GM23338 (cell line): ENCODE results near the gene ADTRP. TPM values are rescaled to one million over a fixed set of nuclear protein-coding genes. Genes with fewer than 3 reads are reported as not detected.

Source experiments
- ATAC-seq: fragments of 200-7000 bp; cut with Tn5 transposase; 3 replicates; pipeline ENCODE4 v1.9.1; 2020
- DNase-seq: peaks from one replicate; pipeline ENCODE4 v3.0.0-alpha.2; 2015; ENCODE audit warnings: low spot score
- H2AFZ ChIP-seq: fragments of 200-600 bp; sonication (generic); 2 replicates; pipeline ENCODE4 v1.8.0; 2016; ENCODE audit warnings: antibody characterized with exemption, mild to moderate bottlenecking, moderate library complexity
- H3F3A ChIP-seq: fragments of 200-600 bp; sonication (generic); replicated peaks from 2 replicates; pipeline ENCODE4 v1.8.0; 2017; ENCODE audit warnings: antibody characterized with exemption, mixed run types, low read depth
- H3K27ac ChIP-seq: fragments of 200-600 bp; sonication (generic); 2 replicates; pipeline ENCODE4 v1.6.1; 2016; ENCODE audit warnings: low read depth
- H3K27me3 ChIP-seq: fragments of 200-600 bp; sonication (generic); 2 replicates; pipeline ENCODE4 v1.8.0; 2016; ENCODE audit warnings: mild to moderate bottlenecking, mixed run types, moderate library complexity; ENCODE audit not compliant: insufficient read depth
- H3K36me3 ChIP-seq: fragments of 200-600 bp; sonication (generic); 2 replicates; pipeline ENCODE4 v1.8.0; 2016; ENCODE audit warnings: mild to moderate bottlenecking; ENCODE audit not compliant: insufficient read depth
- H3K4me1 ChIP-seq: fragments of 200-600 bp; sonication (generic); 2 replicates; pipeline ENCODE4 v1.8.0; 2016; ENCODE audit warnings: mild to moderate bottlenecking, moderate library complexity; ENCODE audit not compliant: insufficient read depth
- H3K4me2 ChIP-seq: fragments of 200-600 bp; sonication (generic); 2 replicates; pipeline ENCODE4 v1.7.1; 2017; ENCODE audit warnings: mixed run types
- H3K4me3 ChIP-seq: fragments of 200-600 bp; sonication (generic); 2 replicates; pipeline ENCODE4 v1.6.1; 2016; ENCODE audit warnings: mixed run types
- H3K79me2 ChIP-seq: fragments of 200-600 bp; sonication (generic); replicated peaks from 2 replicates; pipeline ENCODE4 v1.8.0; 2017; ENCODE audit warnings: mild to moderate bottlenecking; ENCODE audit not compliant: insufficient read depth
- H3K9me2 ChIP-seq: fragments of 200-600 bp; sonication (generic); 2 replicates; pipeline ENCODE4 v1.8.0; 2017; ENCODE audit not compliant: insufficient read depth
- H4K20me1 ChIP-seq: fragments of 200-600 bp; sonication (generic); replicated peaks from 2 replicates; pipeline ENCODE4 v1.8.0; 2017; ENCODE audit warnings: mild to moderate bottlenecking; ENCODE audit not compliant: insufficient read depth
- H3K27ac Mint-ChIP-seq: 2 replicates; pipeline ENCODE4 v1.8.0; 2020; ENCODE audit warnings: inconsistent platforms, mild to moderate bottlenecking, moderate library complexity, mixed read lengths
- H3K27me3 Mint-ChIP-seq: 3 replicates; pipeline ENCODE4 v1.8.0; 2022; ENCODE audit warnings: low read depth, mild to moderate bottlenecking, moderate library complexity, mixed read lengths, inconsistent platforms; ENCODE audit not compliant: insufficient read depth, poor library complexity
- H3K36me3 Mint-ChIP-seq: 3 replicates; pipeline ENCODE4 v1.8.0; 2021; ENCODE audit warnings: low read depth, mild to moderate bottlenecking, inconsistent platforms, moderate library complexity, mixed read lengths
- H3K4me1 Mint-ChIP-seq: 3 replicates; pipeline ENCODE4 v1.8.0; 2020; ENCODE audit warnings: mild to moderate bottlenecking, inconsistent platforms, mixed read lengths
- H3K4me3 Mint-ChIP-seq: 3 replicates; pipeline ENCODE4 v1.8.0; 2021; ENCODE audit warnings: moderate library complexity, mild to moderate bottlenecking, inconsistent platforms, mixed read lengths
- H3K9me3 Mint-ChIP-seq: 3 replicates; pipeline ENCODE4 v1.8.0; 2020; ENCODE audit warnings: moderate library complexity, mild to moderate bottlenecking, inconsistent platforms, mixed read lengths
- CREB1 ChIP-seq: fragments of 250-450 bp; sonication (Bioruptor Pico); IDR thresholded peaks from 2 replicates; pipeline ENCODE4 v1.5.0; 2020; ENCODE audit warnings: low read depth, mild to moderate bottlenecking, moderate library complexity
- EZH2 ChIP-seq: fragments of 200-600 bp; sonication (generic); IDR thresholded peaks from one replicate; pipeline ENCODE4 v1.8.0; 2017; ENCODE audit warnings: antibody characterized with exemption, mild to moderate bottlenecking, low read depth; ENCODE audit not compliant: unreplicated experiment
- EZH2phosphoT487 ChIP-seq: fragments of 200-600 bp; sonication (generic); IDR thresholded peaks from one replicate; pipeline ENCODE4 v1.8.1; 2018; ENCODE audit warnings: antibody characterized with exemption; ENCODE audit not compliant: unreplicated experiment
- JUNB ChIP-seq: IDR thresholded peaks from one replicate; pipeline ENCODE4 v1.6.1; 2016; ENCODE audit warnings: antibody characterized with exemption; ENCODE audit not compliant: unreplicated experiment
- NANOG ChIP-seq: IDR thresholded peaks from 2 replicates; pipeline ENCODE4 v1.6.1; 2016; ENCODE audit warnings: antibody characterized with exemption, borderline replicate concordance
- STAT1 ChIP-seq: IDR thresholded peaks from one replicate; pipeline ENCODE4 v1.6.1; 2016; ENCODE audit warnings: antibody characterized with exemption; ENCODE audit not compliant: unreplicated experiment
- ZNF114 ChIP-seq: fragments of 250-450 bp; sonication (Bioruptor Pico); IDR thresholded peaks from 2 replicates; pipeline ENCODE4 v1.5.0; 2020; ENCODE audit warnings: mild to moderate bottlenecking, moderate library complexity
- ZNF331 ChIP-seq: fragments of 250-450 bp; sonication (Bioruptor Pico); IDR thresholded peaks from 2 replicates; pipeline ENCODE4 v1.5.0; 2020; ENCODE audit warnings: low read depth, mild to moderate bottlenecking, moderate library complexity
- polyA plus RNA-seq: library from polyadenylated mRNA; unstranded; fragments of >200 nt; fragmentation: Nextera tagmentation; extraction: Ambion mirVana; gene quantifications from 2 replicates; pipeline ENCODE4 v1.2.1, GENCODE V29; 2016
- total RNA-seq: library from RNA; depleted of rRNA; stranded (reverse); fragments of >200 nt; shearing (Covaris generic); gene quantifications from 2 replicates; pipeline ENCODE4 v1.2.3, GENCODE V29; 2014
- TF ChIP-seq, protein P1 (sequence below), 2 experiments: fragments of 200-600 bp in 1 of 2; sonication (generic) in 1 of 2; conservative IDR thresholded peaks; 2 replicates each; pipeline versions ENCODE4 v1.5.1 to v1.6.1; 2016 to 2017; ENCODE audit warnings: antibody characterized with exemption in 2 of 2, low read depth in 2 of 2, mild to moderate bottlenecking in 2 of 2, moderate library complexity in 1 of 2
- TF ChIP-seq, protein P2 (sequence below): IDR thresholded peaks from 2 replicates; pipeline ENCODE4 v1.6.1; 2016; ENCODE audit warnings: antibody characterized with exemption
- TF ChIP-seq, protein P3 (sequence below): fragments of 250-450 bp; sonication (Bioruptor Pico); IDR thresholded peaks from 2 replicates; pipeline ENCODE4 v1.5.0; 2020; ENCODE audit warnings: mild to moderate bottlenecking, moderate library complexity

The ADTRP gene
- total and polyA plus RNA-seq, 2 experiments from 2014 or later: not detected

DNA sequence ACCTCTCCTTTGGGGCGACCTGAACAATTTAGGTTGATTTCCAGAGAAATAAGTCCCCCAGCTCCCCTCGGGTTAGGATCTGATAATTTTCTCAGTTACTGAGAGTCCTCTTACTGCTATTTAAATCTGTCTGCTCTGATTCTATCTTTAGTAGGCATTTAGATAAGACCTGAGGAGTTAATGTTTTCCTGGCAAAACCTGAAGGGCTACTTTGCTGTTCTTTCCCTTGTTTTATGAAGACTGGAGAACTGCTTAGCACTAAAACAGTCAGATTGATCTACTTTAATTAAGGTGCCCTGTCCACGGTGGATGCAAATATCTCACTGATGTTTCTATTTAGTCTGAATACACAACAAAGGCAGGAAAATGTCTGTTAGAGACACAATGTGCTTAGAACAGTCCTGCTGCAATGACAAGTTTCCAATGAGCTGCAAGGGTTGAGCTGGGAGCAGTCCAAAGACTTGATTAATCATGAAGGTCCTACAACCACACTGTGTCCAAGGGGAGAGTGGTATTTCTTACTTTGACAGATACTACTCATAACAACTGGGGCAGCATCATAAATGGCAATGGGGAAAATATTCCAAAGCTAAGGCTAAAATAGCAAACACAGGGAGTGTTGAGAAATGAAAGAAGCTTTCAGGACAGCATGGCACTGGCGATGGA is 15.7 kb downstream of the ADTRP start:
- Mint-ChIP-seq H3K27ac (no peak overlapping the region), H3K4me1 (peaks cover 46% of the 10 kb centered on the region), H3K36me3 (no peaks in the 10 kb centered on the region), H3K9me3 (no peaks in the 10 kb centered on the region), H3K27me3 (peaks cover 5% of the 10 kb centered on the region), H3K4me3 (no peak overlapping the region)
- no peak overlapping the region for H3K4me3 ChIP-seq
- H2AFZ ChIP-seq: 0 out of 2 replicates have a peak overlapping the region, but pooled peaks have one; percentile 20
- H4K20me1 ChIP-seq: no peaks in the 10 kb centered on the region
- H3K4me1 ChIP-seq: peaks cover 20% of the 10 kb centered on the region
- H3K36me3 ChIP-seq: no peaks in the 10 kb centered on the region
- H3K79me2 ChIP-seq: no peaks in the 10 kb centered on the region
- H3K27me3 ChIP-seq: no peaks in the 10 kb centered on the region
- H3F3A ChIP-seq: no peaks in the 10 kb centered on the region
- H3K9me2 ChIP-seq: 0 out of 2 replicates have a peak, but pooled peaks cover 5% of the 10 kb centered on the region
- DNase-seq (no peak), ATAC-seq (no peak)
- no peak overlapping the region for H3K4me2 ChIP-seq
- TF ChIP-seq STAT1 (no peak), EZH2 (no peak), CREB1 (no peak), ZNF114 (CRISPR knock-in tag) (no peak), ZNF331 (CRISPR knock-in tag) (no peak), EZH2phosphoT487 (no peak), NANOG (no peak), JUNB (no peak)
- TF ChIP-seq, protein P1, sequence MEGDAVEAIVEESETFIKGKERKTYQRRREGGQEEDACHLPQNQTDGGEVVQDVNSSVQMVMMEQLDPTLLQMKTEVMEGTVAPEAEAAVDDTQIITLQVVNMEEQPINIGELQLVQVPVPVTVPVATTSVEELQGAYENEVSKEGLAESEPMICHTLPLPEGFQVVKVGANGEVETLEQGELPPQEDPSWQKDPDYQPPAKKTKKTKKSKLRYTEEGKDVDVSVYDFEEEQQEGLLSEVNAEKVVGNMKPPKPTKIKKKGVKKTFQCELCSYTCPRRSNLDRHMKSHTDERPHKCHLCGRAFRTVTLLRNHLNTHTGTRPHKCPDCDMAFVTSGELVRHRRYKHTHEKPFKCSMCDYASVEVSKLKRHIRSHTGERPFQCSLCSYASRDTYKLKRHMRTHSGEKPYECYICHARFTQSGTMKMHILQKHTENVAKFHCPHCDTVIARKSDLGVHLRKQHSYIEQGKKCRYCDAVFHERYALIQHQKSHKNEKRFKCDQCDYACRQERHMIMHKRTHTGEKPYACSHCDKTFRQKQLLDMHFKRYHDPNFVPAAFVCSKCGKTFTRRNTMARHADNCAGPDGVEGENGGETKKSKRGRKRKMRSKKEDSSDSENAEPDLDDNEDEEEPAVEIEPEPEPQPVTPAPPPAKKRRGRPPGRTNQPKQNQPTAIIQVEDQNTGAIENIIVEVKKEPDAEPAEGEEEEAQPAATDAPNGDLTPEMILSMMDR (conservative IDR thresholded peaks at IDR 0.05; ENCODE audit: low read depth in 2 of 2): no peak
- TF ChIP-seq, protein P2, sequence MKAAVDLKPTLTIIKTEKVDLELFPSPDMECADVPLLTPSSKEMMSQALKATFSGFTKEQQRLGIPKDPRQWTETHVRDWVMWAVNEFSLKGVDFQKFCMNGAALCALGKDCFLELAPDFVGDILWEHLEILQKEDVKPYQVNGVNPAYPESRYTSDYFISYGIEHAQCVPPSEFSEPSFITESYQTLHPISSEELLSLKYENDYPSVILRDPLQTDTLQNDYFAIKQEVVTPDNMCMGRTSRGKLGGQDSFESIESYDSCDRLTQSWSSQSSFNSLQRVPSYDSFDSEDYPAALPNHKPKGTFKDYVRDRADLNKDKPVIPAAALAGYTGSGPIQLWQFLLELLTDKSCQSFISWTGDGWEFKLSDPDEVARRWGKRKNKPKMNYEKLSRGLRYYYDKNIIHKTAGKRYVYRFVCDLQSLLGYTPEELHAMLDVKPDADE: no peak
- TF ChIP-seq, protein P3, sequence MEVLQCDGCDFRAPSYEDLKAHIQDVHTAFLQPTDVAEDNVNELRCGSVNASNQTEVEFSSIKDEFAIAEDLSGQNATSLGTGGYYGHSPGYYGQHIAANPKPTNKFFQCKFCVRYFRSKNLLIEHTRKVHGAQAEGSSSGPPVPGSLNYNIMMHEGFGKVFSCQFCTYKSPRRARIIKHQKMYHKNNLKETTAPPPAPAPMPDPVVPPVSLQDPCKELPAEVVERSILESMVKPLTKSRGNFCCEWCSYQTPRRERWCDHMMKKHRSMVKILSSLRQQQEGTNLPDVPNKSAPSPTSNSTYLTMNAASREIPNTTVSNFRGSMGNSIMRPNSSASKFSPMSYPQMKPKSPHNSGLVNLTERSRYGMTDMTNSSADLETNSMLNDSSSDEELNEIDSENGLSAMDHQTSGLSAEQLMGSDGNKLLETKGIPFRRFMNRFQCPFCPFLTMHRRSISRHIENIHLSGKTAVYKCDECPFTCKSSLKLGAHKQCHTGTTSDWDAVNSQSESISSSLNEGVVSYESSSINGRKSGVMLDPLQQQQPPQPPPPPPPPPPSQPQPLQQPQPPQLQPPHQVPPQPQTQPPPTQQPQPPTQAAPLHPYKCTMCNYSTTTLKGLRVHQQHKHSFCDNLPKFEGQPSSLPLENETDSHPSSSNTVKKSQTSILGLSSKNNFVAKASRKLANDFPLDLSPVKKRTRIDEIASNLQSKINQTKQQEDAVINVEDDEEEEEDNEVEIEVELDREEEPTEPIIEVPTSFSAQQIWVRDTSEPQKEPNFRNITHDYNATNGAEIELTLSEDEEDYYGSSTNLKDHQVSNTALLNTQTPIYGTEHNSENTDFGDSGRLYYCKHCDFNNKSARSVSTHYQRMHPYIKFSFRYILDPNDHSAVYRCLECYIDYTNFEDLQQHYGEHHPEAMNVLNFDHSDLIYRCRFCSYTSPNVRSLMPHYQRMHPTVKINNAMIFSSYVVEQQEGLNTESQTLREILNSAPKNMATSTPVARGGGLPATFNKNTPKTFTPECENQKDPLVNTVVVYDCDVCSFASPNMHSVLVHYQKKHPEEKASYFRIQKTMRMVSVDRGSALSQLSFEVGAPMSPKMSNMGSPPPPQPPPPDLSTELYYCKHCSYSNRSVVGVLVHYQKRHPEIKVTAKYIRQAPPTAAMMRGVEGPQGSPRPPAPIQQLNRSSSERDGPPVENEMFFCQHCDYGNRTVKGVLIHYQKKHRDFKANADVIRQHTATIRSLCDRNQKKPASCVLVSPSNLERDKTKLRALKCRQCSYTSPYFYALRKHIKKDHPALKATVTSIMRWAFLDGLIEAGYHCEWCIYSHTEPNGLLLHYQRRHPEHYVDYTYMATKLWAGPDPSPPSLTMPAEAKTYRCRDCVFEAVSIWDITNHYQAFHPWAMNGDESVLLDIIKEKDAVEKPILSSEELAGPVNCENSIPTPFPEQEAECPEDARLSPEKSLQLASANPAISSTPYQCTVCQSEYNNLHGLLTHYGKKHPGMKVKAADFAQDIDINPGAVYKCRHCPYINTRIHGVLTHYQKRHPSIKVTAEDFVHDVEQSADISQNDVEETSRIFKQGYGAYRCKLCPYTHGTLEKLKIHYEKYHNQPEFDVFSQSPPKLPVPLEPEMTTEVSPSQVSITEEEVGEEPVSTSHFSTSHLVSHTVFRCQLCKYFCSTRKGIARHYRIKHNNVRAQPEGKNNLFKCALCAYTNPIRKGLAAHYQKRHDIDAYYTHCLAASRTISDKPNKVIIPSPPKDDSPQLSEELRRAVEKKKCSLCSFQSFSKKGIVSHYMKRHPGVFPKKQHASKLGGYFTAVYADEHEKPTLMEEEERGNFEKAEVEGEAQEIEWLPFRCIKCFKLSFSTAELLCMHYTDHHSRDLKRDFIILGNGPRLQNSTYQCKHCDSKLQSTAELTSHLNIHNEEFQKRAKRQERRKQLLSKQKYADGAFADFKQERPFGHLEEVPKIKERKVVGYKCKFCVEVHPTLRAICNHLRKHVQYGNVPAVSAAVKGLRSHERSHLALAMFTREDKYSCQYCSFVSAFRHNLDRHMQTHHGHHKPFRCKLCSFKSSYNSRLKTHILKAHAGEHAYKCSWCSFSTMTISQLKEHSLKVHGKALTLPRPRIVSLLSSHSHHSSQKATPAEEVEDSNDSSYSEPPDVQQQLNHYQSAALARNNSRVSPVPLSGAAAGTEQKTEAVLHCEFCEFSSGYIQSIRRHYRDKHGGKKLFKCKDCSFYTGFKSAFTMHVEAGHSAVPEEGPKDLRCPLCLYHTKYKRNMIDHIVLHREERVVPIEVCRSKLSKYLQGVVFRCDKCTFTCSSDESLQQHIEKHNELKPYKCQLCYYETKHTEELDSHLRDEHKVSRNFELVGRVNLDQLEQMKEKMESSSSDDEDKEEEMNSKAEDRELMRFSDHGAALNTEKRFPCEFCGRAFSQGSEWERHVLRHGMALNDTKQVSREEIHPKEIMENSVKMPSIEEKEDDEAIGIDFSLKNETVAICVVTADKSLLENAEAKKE (CRISPR knock-in tag): no peak
- H3K27ac ChIP-seq: no peak overlapping the region
